ENCODE data around the gene NRIP1.

- TF ChIP-seq REST (IDR thresholded peaks at IDR 0.05; ENCODE audit: low read depth, low read length) (no peak), ELK1 (IDR thresholded peaks at IDR 0.05; ENCODE audit: low read depth, low read length) (no peak), CTCF (IDR thresholded peaks at IDR 0.05 in 2 of 3, conservative IDR thresholded peaks at IDR 0.05 in 1 of 3; ENCODE audit: control insufficient read depth in 2 of 3, extremely low read depth in 1 of 3, insufficient read depth in 1 of 3, low read depth in 3 of 3, low read length in 3 of 3) (no peak), ZNF274 (IDR thresholded peaks at IDR 0.05; ENCODE audit: insufficient read depth, insufficient read length) (no peak), ZBTB4 (CRISPR knock-in tag; IDR thresholded peaks at IDR 0.05) (no peak), POLR2A (IDR thresholded peaks at IDR 0.05; ENCODE audit: low read depth, low read length) (no peak), POLR2AphosphoS5 (IDR thresholded peaks at IDR 0.05; ENCODE audit: low read length) (no peak), CREB1 (IDR thresholded peaks at IDR 0.05; ENCODE audit: low read depth) (no peak), ZNF207 (IDR thresholded peaks at IDR 0.05; ENCODE audit: borderline replicate concordance) (no peak), ZBTB40 (IDR thresholded peaks at IDR 0.05; ENCODE audit: borderline replicate concordance) (no peak)
Measured at GRCh38 chr21:14993115-14993514, 71.7 kb downstream of the NRIP1 start.

All from GM12878 (cell line).